Brain microvascular endothelial cell (primary cell): ENCODE measurements around the gene CARD14.

ENCODE experiments used
- DNase-seq: peaks from one replicate; pipeline ENCODE4 v3.0.0-alpha.2; 2020
- H3K27ac ChIP-seq: fragments of 250-450 bp; sonication (Bioruptor Pico); 2 replicates; pipeline ENCODE4 v1.5.1; 2020; ENCODE audit warnings: mild to moderate bottlenecking, moderate library complexity
- H3K27me3 ChIP-seq: fragments of 250-450 bp; sonication (Bioruptor Pico); replicated peaks from 2 replicates; pipeline ENCODE4 v1.5.1; 2020; ENCODE audit warnings: mild to moderate bottlenecking
- H3K36me3 ChIP-seq: fragments of 250-450 bp; sonication (Bioruptor Pico); replicated peaks from 2 replicates; pipeline ENCODE4 v1.5.1; 2020; ENCODE audit warnings: mild to moderate bottlenecking
- H3K4me3 ChIP-seq: 2 replicates; pipeline ENCODE4 v1.5.1; 2011; ENCODE audit warnings: low read depth, mild to moderate bottlenecking, control low read depth, low read length, moderate library complexity
- CTCF ChIP-seq: IDR thresholded peaks from 2 replicates; pipeline ENCODE4 v1.5.1; 2011; ENCODE audit warnings: low read depth, mild to moderate bottlenecking, moderate library complexity, low read length, control low read depth, inconsistent platforms; ENCODE audit errors: missing control alignments
- in situ Hi-C: cut with HindIII; loops from 2 replicates; pipeline ENCODE4 v1.10.0; 2017; ENCODE audit warnings: low sequenced_read_pairs, low pct_ligation_motif_present

The CARD14 gene

GRCh38 chr17:80187090-80187489 is 17.3 kb downstream of the CARD14 start:
- in situ Hi-C loops = no loop called here
- H3K4me3 ChIP-seq = no peak overlapping the region
- TF ChIP-seq CTCF = no peak
- H3K27ac ChIP-seq = no peak overlapping the region
- H3K36me3 ChIP-seq = no peaks in the 10 kb centered on the region
- H3K27me3 ChIP-seq = no peaks in the 10 kb centered on the region
- no peak for DNase-seq

- H3K27ac ChIP-seq = no peak overlapping the region
- TF ChIP-seq CTCF = no peak
- no peaks in the 10 kb centered on the region for H3K27me3 ChIP-seq
- in situ Hi-C loops = no loop called here
- DNase-seq = no peak
- H3K4me3 ChIP-seq = no peak overlapping the region
- H3K36me3 ChIP-seq = no peaks in the 10 kb centered on the region
Observed at GRCh38 chr17:80187515-80187941, 17.7 kb downstream of the CARD14 start.

GRCh38 chr17:80189611-80190010 is 19.8 kb downstream of the CARD14 start:
- no peak for DNase-seq
- Histone ChIP-seq H3K27ac (no peak overlapping the region), H3K36me3 (no peaks in the 10 kb centered on the region), H3K4me3 (no peak overlapping the region), H3K27me3 (no peaks in the 10 kb centered on the region)
- no peak for TF ChIP-seq CTCF
- in situ Hi-C loops = no loop called here

- no peak for DNase-seq
- TF ChIP-seq CTCF = no peak
- in situ Hi-C loops = no loop called here
- H3K36me3 ChIP-seq = no peaks in the 10 kb centered on the region
- H3K27ac ChIP-seq = no peak overlapping the region
- H3K4me3 ChIP-seq = no peak overlapping the region
- no peaks in the 10 kb centered on the region for H3K27me3 ChIP-seq
Observed at GRCh38 chr17:80190716-80191115, 20.9 kb downstream of the CARD14 start.

- no peak overlapping the region for H3K4me3 ChIP-seq
- TF ChIP-seq CTCF = no peak
- no peaks in the 10 kb centered on the region for H3K27me3 ChIP-seq
- H3K27ac ChIP-seq = no peak overlapping the region
- no peaks in the 10 kb centered on the region for H3K36me3 ChIP-seq
- no peak for DNase-seq
- in situ Hi-C loops = no loop called here
Observed at GRCh38 chr17:80191192-80191591, 21.4 kb downstream of the CARD14 start.

- no peak for TF ChIP-seq CTCF
- in situ Hi-C loops = no loop called here
- DNase-seq = no peak
Observed at GRCh38 chr17:80191865-80192661, 22.2 kb downstream of the CARD14 start.

More at GRCh38 chr17:80191865-80192661, 22.2 kb downstream of the CARD14 start:
- Histone ChIP-seq H3K36me3 (no peaks in the 10 kb centered on the region), H3K27me3 (no peaks in the 10 kb centered on the region), H3K4me3 (no peak overlapping the region), H3K27ac (no peak overlapping the region)
